Cerebellar nuclear complex (tissue), 1 donor: Measurements from ENCODE around the gene DNAH17.

Source experiments
- DNase-seq, 2 experiments: peaks; one replicate each; lab custom pipeline; 2025; lab: John Stamatoyannopoulos, UW

The DNAH17 gene

DNA sequence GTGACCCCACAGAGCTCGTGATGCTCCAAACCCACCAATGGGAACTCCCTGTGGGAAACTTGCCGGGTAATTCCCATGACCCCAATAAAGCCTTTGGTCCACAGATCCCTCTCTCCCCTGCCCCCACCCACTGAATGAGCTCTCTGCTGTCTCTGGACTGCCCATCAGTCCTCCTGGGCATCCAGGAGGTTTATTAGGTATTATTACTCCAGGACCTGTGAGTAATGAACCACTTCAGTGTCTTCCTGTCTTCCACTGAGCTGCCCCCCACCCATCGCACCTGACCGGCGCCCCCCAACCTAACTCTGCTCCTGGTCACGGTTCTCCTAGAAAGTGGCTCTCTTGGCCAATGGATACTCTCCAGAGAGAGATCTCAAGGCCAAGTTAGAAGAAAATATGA lies 28.7 kb upstream of the DNAH17 start:
- no peak for DNase-seq

DNA sequence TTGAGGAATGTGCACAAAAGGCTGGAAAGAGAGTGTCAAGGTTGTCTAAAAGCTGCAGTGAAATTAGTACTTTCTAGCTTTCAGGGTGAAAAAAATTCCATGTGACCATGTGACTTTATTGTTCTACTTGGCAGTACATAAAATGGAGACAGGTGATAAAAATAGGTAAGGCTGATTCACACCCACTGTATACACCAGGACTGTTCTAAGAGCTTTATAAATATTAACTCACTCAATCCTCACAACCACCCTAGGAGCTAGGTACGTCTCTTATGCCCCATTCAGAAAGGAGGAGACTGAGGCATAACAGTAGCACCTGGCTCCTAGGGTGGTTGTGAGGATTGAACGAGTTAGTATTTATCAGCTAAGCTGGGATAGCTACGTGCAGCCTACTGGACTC lies 28.2 kb upstream of the DNAH17 start:
- DNase-seq = no peak

DNA sequence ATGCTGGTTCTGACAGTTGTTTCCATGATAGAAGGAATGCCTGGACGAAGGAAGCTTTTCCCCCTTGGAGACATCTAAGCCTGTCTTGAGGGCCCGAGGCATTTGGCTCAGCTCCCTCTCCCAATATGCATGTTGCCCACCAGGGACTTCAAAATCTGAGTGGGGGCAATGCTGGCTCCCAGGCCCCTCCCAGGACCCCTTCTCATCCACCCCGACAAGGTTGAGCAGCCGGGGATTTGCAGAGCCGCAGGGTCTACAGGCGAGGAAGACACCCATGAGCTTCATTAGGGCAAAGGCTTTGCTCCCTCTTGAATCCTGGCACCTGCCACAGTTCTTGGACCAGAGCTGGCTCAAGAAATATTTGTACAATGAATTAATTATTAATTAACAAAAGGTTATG lies 25.1 kb upstream of the DNAH17 start:
- DNase-seq = no peak

DNA sequence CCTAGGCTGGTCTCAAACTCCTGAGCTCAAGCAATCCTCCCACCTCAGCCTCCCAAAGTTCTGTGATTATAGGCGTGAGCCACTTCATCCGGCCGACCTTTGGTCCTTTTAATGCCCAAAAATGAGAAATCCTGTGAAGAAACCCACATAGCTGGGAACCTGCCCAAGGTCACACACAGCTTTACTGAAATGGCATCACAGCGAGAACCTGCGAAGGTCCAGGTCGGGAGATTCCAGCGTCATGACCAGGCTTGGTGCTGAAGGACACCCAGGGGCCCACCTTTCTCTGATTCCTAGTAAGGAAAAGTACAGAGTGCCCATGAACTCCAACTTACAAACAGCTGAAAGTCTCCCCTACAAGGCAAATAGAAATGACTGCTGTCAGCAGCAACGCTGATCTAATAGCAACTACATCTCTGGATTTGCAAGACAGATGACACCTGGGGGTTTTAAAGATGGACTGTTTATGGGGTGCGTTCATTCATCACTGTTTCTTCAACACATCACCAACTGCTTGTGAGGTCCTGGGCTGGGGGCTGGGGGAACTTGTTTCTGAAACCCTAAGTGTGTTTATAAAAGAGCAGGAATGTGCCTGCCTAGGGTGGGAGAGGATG lies 24.5 kb upstream of the DNAH17 start:
- DNase-seq = no peak

DNA sequence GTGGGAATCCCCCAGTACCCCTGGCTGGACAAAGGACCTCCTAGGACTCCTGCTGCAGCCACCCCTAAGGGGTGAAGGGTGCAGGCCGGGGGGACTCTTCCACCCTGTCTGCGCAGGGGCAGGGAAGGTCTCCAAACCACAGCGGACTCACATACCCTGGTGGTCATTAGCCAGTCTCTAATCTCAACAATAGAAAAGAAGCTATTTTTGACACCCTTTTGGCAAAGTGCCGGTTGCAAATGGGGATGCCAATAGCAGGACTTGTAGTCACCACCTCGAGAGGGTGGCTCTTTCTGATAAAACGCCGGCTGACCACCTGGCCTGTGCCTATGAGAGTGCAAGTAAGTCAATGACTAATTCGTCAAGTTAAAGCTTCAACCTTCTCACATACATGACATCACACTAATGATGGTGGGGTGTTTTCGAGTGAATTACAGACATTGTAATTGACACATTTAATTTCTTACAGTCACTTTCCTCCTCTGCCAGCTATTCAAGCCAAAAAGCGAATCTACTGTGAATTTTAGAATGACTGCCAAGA lies 23.1 kb upstream of the DNAH17 start:
- DNase-seq = no peak

DNA sequence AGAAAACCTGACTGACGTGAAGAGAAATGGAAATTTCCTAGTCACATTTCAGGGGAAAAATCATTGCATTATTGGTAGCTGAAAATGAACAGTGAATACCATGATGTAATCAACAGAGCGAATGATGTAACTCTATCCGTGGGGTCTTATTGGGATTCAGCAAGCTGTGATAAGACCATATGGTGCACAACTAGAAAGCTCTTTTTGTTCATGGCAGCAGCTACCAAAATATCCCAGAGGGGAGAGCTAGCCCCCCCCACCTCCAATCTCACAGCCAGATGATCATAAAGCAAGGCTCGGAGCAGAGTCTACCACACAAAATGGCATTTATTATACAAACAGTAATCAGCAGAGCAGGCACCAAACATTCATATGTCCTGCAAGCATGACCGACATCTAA lies 22.2 kb upstream of the DNAH17 start:
- no peak for DNase-seq

DNA sequence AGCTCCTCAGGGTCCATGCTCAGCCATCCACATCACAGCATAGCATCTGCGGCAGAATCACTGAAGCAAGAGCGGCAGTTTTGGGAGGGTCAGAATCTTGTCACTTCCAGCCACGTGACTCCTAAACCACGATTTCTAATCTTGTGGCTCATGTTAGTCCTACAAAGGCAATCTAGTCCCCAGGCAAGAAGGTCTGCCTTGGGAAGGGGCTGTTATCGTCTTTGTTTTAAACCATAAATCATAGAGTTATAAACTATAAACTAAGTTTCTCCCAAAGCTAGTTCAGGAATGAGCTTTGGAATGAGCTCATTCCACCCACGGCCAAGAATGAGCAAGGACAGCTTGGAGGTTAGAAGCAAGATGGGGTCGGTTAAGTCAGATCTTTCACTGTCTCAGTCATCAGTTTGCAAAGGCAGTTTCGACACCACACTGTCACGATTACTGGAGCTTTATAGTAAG lies 20.8 kb upstream of the DNAH17 start:
- no peak for DNase-seq

DNA sequence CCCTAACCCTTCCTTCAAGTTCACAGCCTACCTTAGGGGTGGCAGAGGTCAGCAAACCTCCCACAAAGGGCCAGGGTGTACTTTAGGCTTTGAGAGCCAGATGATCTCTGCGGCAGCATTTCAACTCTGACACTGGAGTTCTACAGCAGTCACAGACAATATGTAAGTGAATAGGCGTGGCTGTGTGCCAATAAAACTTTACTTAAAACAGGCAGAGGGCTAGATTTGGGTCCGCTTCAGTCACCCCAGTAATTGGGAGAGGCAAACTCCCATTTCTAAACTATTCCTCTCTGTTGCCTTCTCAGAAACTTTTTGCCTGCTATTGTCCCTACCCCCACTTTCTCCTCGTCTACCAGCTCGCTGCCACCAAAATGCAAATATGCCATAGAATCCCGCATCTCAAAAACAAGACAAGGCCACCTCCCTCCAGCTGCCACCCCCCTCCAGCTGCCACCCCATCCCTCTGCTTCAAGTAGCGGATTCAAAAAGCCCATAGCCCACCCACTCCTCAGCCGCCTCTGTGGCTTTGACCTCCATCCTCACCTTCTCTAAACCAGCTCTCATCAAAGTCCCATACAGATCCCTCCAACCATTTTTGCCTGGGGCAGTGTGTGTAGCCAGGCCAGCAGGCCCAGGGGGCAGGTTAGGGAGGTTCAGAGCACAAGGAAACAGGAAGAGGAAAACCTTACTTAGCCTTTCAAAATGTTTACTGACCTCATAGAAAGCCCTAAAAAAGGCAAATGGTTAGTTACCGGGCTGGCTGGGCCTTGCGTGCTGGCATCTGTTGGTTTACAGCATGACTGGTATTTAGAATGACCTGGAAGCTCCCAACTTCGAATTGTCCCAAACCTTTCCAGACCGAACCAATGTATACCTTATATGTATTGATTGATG lies 19.9 kb upstream of the DNAH17 start:
- DNase-seq = no peak

DNA sequence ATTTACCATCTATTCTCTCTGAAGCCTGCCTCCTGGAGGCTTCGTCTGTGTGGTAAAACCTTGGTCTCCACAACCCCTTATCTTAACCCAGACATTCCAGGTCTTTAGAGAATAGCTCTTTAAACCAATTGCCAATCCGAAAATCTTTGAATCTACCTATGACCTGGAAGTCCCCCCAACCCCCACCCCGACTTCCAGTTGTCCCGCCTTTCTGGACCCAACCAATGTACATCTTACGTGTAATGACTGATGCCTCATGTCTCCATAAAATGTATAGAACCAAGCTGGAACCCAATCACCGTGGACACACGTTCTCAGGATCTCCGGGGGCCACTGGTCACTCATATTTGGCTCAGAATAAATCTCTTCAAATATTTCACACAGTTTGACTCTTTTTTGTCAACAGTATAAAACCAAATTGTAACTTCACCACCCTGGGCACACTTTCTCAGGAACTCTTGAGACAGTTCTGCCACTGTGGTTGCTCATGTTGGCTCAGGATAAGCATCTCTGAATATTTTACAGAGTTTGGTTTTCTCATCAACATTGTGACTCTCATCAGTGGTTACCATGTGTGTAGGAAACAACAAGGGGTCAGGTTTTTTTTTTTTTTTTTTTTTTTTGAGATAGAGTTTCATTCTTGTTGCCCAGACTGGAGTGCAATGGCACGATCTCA lies 18.1 kb upstream of the DNAH17 start:
- DNase-seq = no peak

DNA sequence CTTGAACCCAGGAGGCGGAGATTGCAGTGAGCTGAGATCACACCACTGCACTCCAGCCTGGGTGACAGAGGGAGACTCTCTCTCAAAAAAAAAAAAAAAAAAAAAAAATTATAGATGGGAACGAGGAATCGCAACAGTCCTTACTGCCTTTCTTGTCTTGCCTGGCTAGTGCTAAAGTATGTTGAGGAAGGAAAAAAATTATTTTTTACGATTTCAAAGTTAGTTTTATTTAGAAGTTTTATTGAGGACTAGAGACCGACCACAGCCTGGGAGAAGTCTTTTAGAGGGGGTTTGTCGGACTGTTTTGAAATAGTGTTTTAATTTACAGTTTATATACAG lies 15.8 kb upstream of the DNAH17 start:
- no peak for DNase-seq

DNA sequence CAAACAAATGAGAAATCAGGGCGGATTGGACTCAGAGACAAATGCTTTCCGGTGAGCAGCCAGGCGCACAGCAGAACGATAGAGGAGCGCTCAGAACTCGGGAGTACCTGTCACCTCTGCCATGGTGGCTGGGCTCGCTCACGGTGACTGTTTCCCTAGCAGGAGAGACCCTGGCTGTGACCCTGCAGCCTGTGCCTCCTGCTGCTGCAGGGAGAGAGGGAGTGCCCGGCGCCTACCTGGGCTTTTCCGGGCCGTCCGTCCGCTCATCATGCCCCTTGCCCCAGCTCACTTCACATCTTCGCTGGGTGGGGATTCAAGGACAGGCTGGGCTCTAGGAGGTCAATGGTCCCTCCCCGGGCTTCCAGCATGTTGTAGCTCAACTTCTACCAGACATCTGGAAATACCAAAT lies 14.1 kb upstream of the DNAH17 start:
- no peak for DNase-seq

DNA sequence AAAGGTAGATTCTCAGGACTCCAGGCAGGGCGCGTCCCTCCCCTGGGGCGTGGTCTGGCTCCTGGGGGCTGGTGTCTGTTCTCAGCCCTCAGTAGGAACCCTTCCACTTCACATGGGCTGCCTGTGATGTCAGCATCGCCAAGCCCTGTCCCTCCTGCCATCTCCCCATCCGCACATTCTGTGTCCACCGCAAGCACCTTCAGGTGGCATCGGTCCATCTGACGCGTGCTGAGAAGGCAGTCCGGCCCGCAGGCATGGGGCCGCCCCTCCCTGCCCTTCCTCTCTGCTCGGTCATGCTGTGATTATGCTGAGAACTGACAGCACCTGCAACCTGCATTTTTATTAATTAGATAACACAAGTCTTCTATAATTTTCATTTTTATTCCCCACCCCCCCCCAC lies 12.7 kb upstream of the DNAH17 start:
- DNase-seq = no peak

DNA sequence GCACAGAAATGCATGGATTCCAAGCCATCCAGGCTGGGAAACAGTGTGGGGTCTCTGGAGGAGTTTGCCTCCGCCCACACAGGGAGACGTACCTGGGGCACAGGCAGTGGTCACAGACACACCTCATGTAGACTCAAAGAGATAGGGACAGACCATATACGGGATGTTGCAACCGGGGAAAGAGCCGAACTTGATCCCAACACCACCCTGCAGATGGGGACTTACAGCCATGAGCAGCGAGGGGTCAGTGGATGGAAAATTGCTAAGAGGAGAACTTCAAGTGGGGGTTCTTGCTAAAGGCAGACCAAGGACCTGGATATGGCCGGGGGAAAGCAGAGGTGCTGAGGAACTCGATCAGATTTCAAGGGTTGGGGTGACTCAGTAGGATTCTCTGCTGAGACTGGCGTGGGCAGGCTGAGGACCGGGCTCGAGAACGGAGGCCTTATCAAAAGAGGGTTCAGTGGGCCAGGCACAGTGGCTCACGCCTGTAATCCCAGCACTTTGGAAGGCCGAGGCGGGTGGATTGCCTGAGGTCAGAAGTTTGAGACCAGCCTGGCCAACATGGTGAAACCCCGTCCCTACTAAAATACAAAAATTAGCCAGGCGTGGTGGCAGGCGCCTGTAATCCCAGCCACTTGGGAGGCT lies 12.0 kb upstream of the DNAH17 start:
- no peak for DNase-seq

DNA sequence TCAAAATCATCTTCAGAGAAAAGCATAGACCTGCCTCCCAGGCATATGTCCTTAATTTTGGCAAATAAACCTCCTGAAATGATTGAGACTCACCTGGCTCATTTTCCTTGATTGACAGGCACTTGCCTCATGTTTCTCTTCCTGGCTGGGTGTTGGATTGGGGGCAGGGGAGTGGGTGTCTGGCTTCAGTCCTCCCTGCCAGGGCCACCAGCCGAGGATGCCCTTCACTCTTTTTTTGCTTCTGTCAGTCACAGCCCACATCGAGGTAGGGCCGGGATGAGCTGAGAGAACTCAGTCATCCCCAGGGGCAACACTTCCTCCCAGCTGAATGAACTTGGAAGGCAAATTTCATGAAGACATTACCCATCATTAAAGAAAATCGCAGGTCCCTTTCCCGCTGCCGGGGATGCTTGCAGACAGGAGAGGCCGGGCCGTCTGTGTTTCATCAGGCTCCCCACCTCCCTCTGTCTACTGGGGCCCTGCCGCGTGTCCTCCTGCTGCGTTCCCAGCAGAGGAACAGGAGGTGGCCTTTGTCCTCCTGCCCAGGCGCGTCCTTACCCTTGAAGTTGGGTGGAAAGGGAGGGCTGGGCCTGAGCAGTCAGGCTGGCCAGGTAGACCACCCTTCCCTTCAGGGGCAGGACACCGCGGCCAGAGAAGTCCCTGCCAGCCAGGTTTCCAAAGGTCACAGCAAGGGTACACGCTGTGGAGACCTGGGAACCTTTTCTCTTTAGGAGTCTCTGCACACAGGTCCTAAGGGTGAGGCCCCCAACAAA lies 11.2 kb upstream of the DNAH17 start:
- DNase-seq = no peak

DNA sequence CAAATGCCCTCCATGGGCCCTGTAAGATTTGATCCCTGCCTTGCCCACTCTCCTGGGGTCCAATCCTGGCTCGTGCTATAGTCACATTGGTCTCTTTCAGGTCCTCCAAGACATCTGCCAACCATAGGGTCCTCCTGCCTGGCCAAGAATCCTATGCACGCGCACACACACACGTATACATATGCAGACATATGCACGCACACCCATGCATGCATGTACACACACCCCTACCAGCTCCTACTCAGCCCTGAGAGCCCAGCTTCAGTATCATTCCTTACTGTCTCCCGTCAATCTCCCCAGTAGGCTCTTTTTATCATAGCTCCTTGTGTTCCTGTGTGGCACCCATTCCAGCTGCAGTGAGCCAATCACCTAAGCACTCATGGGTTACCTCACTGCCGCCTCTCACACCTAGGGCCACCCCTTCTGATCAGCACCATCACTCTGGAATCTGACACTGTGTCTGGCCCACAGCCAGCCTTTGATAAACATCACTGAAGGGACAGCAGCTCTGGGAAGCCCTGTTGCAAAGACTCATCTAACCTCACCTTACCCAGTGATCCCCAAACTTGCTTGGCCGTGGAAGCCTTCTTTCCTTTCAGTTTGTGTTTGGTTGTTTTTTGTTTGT lies 7.9 kb upstream of the DNAH17 start:
- no peak for DNase-seq

DNA sequence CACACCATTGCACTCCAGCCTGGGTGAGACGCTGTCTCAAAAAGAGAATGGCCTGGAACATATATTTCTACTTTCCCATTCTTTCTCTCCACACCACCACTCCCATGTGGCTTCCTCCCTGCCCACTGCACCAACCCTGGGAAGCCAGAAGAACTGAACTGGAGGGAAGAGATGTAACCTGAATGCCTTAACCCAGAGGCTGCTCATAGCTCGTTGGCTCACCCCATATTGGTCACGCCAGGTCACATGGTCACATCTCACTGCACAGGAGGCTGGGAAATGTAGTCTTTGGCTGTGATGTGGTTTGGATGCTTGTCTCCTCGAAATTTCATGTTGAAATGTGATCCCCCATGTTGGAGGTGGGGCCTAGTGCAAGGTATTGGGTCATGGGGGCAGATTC lies 5.9 kb upstream of the DNAH17 start:
- no peak for DNase-seq

DNA sequence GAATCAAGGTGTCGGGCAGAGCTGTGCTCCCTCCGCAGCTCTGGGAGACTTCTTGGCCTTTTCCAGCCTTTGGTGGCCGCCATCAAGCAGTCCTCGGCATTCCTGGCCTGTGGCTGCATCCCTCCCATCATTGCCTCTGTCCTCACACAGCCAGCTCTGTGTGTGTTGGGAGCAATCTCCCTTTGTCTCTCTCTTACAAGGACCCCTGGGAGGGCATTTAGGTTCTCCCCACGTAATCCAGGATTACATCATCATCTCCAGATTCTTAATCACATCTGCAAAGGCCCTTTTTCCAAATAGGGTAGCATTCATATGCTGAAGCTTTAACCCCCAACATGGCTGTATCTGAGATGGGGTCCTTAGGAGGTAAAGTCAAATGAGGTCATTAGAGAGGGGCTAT lies 4.1 kb upstream of the DNAH17 start:
- DNase-seq = no peak

DNA sequence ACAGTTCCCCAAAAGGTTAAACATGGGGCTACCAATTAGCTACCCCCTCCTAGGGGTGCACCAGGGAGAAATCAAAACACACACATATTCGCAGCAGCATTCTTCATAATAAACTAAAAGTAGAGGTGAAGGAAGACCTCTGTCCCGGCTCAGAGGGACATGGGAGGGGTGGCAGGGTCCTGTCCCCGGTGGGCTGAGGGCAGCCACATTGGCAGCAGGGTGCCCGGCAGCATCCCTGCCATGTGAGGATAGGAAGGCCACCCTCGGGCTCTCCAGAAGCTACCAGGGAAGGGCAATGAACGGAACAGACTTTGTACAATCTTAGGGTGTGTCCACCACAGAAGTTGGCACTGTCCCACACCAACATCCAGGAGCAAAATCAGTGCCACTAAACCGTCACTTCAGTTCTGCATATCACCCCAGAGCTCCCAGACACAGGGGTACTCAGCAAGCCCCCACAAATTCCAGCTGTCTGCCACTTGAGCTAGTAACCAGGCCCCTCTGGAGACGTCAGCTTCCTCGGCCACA lies 3.1 kb upstream of the DNAH17 start:
- no peak for DNase-seq

DNA sequence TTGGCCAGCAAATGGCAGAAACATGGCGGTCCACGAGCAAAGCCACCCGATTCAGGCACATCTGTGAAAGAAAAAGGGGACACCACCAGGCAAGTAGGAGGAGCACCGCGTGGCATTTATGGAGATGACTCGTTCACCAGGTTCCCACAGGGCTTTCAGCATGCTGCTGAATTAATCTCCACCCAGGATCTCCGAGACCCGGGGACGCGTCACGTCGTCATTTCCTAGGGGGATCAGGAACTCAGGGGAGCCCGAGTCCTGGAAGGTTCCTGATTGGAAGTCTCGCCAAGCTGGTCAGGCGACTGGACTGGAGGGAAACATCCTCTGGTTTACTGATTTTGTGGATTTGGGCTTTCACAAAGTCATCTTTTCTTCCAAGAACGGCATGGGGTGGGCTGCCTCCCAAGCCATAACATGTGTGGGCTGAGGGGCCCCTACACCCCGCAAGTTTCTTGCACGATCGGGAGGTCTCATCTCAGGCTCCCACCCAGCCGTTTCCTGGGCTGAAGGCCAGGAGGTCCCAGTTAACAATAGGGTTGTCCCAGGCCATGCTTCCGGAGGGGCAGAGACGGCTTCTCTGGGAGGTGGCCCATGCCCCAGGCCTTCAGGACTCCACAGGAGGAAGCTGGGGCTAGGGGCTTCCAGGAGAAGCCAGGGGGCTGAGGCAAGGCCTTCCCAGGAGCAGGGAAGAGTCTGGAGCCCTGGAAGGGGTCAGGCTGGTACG lies 645 bp downstream of the DNAH17 start:
- no peak for DNase-seq

DNA sequence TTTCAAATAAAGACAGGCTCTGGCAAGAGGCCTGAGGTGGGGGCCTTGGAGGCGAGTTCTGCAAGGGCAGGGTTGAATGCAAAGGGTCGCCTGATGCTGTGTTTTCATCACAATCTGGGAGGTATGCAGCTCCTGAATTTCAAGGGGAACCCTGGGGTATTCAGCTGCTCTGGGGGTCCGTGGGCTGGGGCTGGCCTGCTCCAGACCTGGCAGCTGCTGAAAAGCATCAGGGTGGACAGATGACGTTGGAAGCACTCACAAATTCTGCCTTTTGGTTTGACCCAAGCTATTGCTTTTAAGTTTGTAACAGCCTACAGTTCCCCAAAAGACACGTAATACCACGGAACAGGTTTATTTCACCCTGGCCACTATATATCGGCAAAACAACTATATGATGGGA lies 1.3 kb downstream of the DNAH17 start:
- DNase-seq = no peak
